GM12873 (cell line): ENCODE results near the gene PDPK1.

Source experiments
- CTCF ChIP-seq: IDR thresholded peaks from 2 replicates; pipeline ENCODE4 v1.5.1; 2012; ENCODE audit warnings: low read depth, mild to moderate bottlenecking, moderate library complexity, low read length, control low read depth; ENCODE audit not compliant: insufficient read depth; ENCODE audit errors: missing control alignments

PDPK1 gene

GRCh38 chr16:2496223-2497115, 41.4 kb upstream of the PDPK1 start:
- TF ChIP-seq CTCF: no peak

- TF ChIP-seq CTCF: no peak
Measured at GRCh38 chr16:2497116-2497630, 40.6 kb upstream of the PDPK1 start.

- no peak for TF ChIP-seq CTCF
Measured at GRCh38 chr16:2497695-2498484, 39.9 kb upstream of the PDPK1 start.

GRCh38 chr16:2498531-2499253, 39.1 kb upstream of the PDPK1 start:
- TF ChIP-seq CTCF: no peak

- no peak for TF ChIP-seq CTCF
Measured at GRCh38 chr16:2499454-2499853, 38.4 kb upstream of the PDPK1 start.

- TF ChIP-seq CTCF: no peak
Measured at GRCh38 chr16:2499890-2500429, 37.9 kb upstream of the PDPK1 start.
